Endodermal cell (in vitro differentiated cells): Measurements from ENCODE around the gene LARGE1. TPM values are rescaled to one million over a fixed set of nuclear protein-coding genes. Genes with fewer than 3 reads are reported as not detected.

Experiments used
- DNase-seq: peaks from one replicate; pipeline ENCODE4 v3.0.0-alpha.2; 2017
- H3K27ac ChIP-seq: 2 replicates; pipeline ENCODE4 v1.5.1; 2013; ENCODE audit warnings: mild to moderate bottlenecking, low read depth, low read length, moderate library complexity
- H3K27me3 ChIP-seq: 2 replicates; pipeline ENCODE4 v1.6.1; 2013; ENCODE audit warnings: mild to moderate bottlenecking, low read length, moderate library complexity; ENCODE audit not compliant: insufficient read depth, control insufficient read depth, poor library complexity, severe bottlenecking
- H3K36me3 ChIP-seq: 2 replicates; pipeline ENCODE4 v1.7.0; 2013; ENCODE audit warnings: mild to moderate bottlenecking, low read length, moderate library complexity; ENCODE audit not compliant: control insufficient read depth, insufficient read depth
- H3K4me1 ChIP-seq: one replicate; pipeline ENCODE4 v1.7.0; 2013; ENCODE audit warnings: low read length; ENCODE audit not compliant: control insufficient read depth, insufficient read depth
- H3K4me3 ChIP-seq: 2 replicates; pipeline ENCODE4 v1.5.1; 2013; ENCODE audit warnings: mild to moderate bottlenecking, low read length, moderate library complexity
- H3K9ac ChIP-seq: 2 replicates; pipeline ENCODE4 v1.6.1; 2013; ENCODE audit warnings: mild to moderate bottlenecking, low read length, moderate library complexity; ENCODE audit not compliant: poor library complexity, severe bottlenecking; ENCODE audit errors: extremely low read depth
- H3K9me3 ChIP-seq: 2 replicates; pipeline ENCODE4 v1.6.1; 2013; ENCODE audit warnings: mild to moderate bottlenecking, low read length, moderate library complexity; ENCODE audit not compliant: control insufficient read depth
- H3K27ac Mint-ChIP-seq: 2 replicates; pipeline ENCODE4 v1.8.0; 2020; ENCODE audit warnings: mixed read lengths
- H3K27me3 Mint-ChIP-seq: 2 replicates; pipeline ENCODE4 v1.8.0; 2021; ENCODE audit warnings: mild to moderate bottlenecking, mixed read lengths; ENCODE audit not compliant: insufficient read depth
- H3K36me3 Mint-ChIP-seq: 2 replicates; pipeline ENCODE4 v1.8.0; 2020; ENCODE audit warnings: low read depth, mixed read lengths
- H3K4me1 Mint-ChIP-seq: 2 replicates; pipeline ENCODE4 v1.8.0; 2020; ENCODE audit warnings: mixed read lengths
- H3K4me3 Mint-ChIP-seq: 2 replicates; pipeline ENCODE4 v1.8.0; 2020; ENCODE audit warnings: mild to moderate bottlenecking, moderate library complexity, mixed read lengths
- H3K9me3 Mint-ChIP-seq: 2 replicates; pipeline ENCODE4 v1.8.0; 2020; ENCODE audit warnings: mild to moderate bottlenecking, mixed read lengths
- CTCF ChIP-seq: fragments of 200-600 bp; sonication (generic); conservative IDR thresholded peaks from 2 replicates; pipeline ENCODE4 v1.5.0; 2021; ENCODE audit warnings: antibody characterized with exemption, mild to moderate bottlenecking
- WGBS, 2 experiments: methylation state at CpG; one replicate each; pipeline versions ENCODE4 v1.1.5 to v1.1.7; 2013; ENCODE audit warnings: missing lambda C conversion rate in 2 of 2, mixed read lengths in 1 of 2; ENCODE audit not compliant: insufficient coverage in 1 of 2, insufficient read length in 1 of 2; 5-methylcytosine and 5-hydroxymethylcytosine counted together
- total RNA-seq, 2 donors: library from RNA; stranded (reverse); fragmentation: NEBNext Ultra II Directional in 1 of 2; extraction: Animal tissue kit (Norgen Biotek cat#: 25700) in 1 of 2; gene quantifications; 2 replicates in 1 of 2; 3 replicates in 1 of 2; pipeline ENCODE4 v1.2.1, GENCODE V29; 2021

The LARGE1 gene
- total RNA-seq, 2 donors from 2014 or later, result 17.5 to 24.3 TPM

- Mint-ChIP-seq H3K27ac (no peak overlapping the region), H3K36me3 (no peaks in the 10 kb centered on the region)
Measured at GRCh38 chr22:33747029-33747428, 173.2 kb downstream of the LARGE1 start.

GRCh38 chr22:33746501-33746928, 173.8 kb downstream of the LARGE1 start:
- Mint-ChIP-seq H3K4me3 (no peak overlapping the region), H3K9me3 (peaks cover 4% of the 10 kb centered on the region), H3K27ac (no peak overlapping the region), H3K4me1 (no peaks in the 10 kb centered on the region), H3K27me3 (no peaks in the 10 kb centered on the region), H3K36me3 (no peaks in the 10 kb centered on the region)
- Histone ChIP-seq H3K27ac (no peak overlapping the region), H3K4me3 (no peak overlapping the region), H3K36me3 (no peaks in the 10 kb centered on the region), H3K4me1 (no peaks in the 10 kb centered on the region), H3K9me3 (peaks cover 9% of the 10 kb centered on the region), H3K9ac (no peak overlapping the region), H3K27me3 (no peaks in the 10 kb centered on the region)
- no peak for TF ChIP-seq CTCF
- 92 to 96% methylated on average over 2 to 3 of the region's 3 CpGs for WGBS, 2 experiments
- DNase-seq, result no peak

More at GRCh38 chr22:33747029-33747428, 173.2 kb downstream of the LARGE1 start:
- H3K9me3 Mint-ChIP-seq, result peaks cover 4% of the 10 kb centered on the region
- no peak for TF ChIP-seq CTCF
- no peak overlapping the region for H3K4me3 Mint-ChIP-seq
- Histone ChIP-seq H3K27me3 (no peaks in the 10 kb centered on the region), H3K36me3 (no peaks in the 10 kb centered on the region), H3K27ac (no peak overlapping the region), H3K9me3 (peaks cover 9% of the 10 kb centered on the region), H3K9ac (no peak overlapping the region), H3K4me3 (no peak overlapping the region), H3K4me1 (no peaks in the 10 kb centered on the region)
- no peaks in the 10 kb centered on the region for H3K4me1 Mint-ChIP-seq
- 75 to 96% methylated on average over 1 of the region's 1 CpG for WGBS, 2 experiments
- no peak for DNase-seq
- H3K27me3 Mint-ChIP-seq, result no peaks in the 10 kb centered on the region

GRCh38 chr22:33745501-33745900, 174.8 kb downstream of the LARGE1 start:
- H3K27ac Mint-ChIP-seq, result no peak overlapping the region
- no peak overlapping the region for H3K27ac ChIP-seq
- H3K4me1 ChIP-seq, result no peaks in the 10 kb centered on the region
- H3K27me3 ChIP-seq, result no peaks in the 10 kb centered on the region
- peaks cover 4% of the 10 kb centered on the region for H3K9me3 Mint-ChIP-seq
- no peak overlapping the region for H3K4me3 Mint-ChIP-seq
- no peak for TF ChIP-seq CTCF
- H3K36me3 ChIP-seq, result no peaks in the 10 kb centered on the region
- H3K4me3 ChIP-seq, result no peak overlapping the region
- H3K36me3 Mint-ChIP-seq, result no peaks in the 10 kb centered on the region
- H3K27me3 Mint-ChIP-seq, result peaks cover 1% of the 10 kb centered on the region
- no peak for DNase-seq
- H3K9ac ChIP-seq, result no peak overlapping the region
- H3K9me3 ChIP-seq, result peaks cover 9% of the 10 kb centered on the region
- WGBS, 2 experiments, result 94 to 97% methylated on average over 7 of the region's 7 CpGs
- H3K4me1 Mint-ChIP-seq, result no peaks in the 10 kb centered on the region
